B cell (primary cell): Measurements from ENCODE around the gene WDR76. TPM values are rescaled to one million over a fixed set of nuclear protein-coding genes. Genes with fewer than 3 reads are reported as not detected.

Source experiments
- ATAC-seq: fragments of 200-7000 bp; cut with Tn5 transposase; one replicate; pipeline ENCODE4 v1.10.0; 2021; ENCODE audit warnings: low read depth, mild to moderate bottlenecking, moderate number of reproducible peaks, moderate library complexity
- CTCF ChIA-PET: fragments of 350-600 bp; sonication (Branson Sonifier 250); formaldehyde crosslinking; loops from one replicate; lab custom pipeline; 2021; ENCODE audit warnings: antibody characterized with exemption, inconsistent platforms; lab: Charles Lee
- POLR2A ChIA-PET: fragments of 350-600 bp; sonication (Branson Sonifier 250); formaldehyde crosslinking; loops from one replicate; lab custom pipeline; 2021; ENCODE audit warnings: antibody characterized with exemption; lab: Charles Lee
- DNase-seq: peaks from one replicate; pipeline ENCODE4 v3.0.0; 2013
- H2AFZ ChIP-seq: 2 replicates; pipeline ENCODE4 v1.6.1; 2012; ENCODE audit warnings: mild to moderate bottlenecking, low read depth, low read length; ENCODE audit not compliant: insufficient read depth, poor library complexity, severe bottlenecking
- H3K27ac ChIP-seq, 2 donors: 1 replicate in 1 of 2; 2 replicates in 1 of 2; pipeline ENCODE4 v1.5.1; 2012 to 2013; ENCODE audit warnings: low read length in 2 of 2, mild to moderate bottlenecking in 2 of 2, moderate library complexity in 1 of 2
- H3K27me3 ChIP-seq, 4 experiments: fragments of 200-600 bp in 1 of 4; sonication (generic) in 1 of 4; replicated peaks in 1 of 4; 1 replicate in 2 of 4; 2 replicates in 2 of 4; pipeline versions ENCODE4 v1.6.1 to v1.7.0; 2013 to 2016; ENCODE audit warnings: low read length in 3 of 4, mild to moderate bottlenecking in 2 of 4, mixed read lengths in 1 of 4, moderate library complexity in 1 of 4; ENCODE audit not compliant: insufficient read depth in 4 of 4, control insufficient read depth in 3 of 4; ENCODE audit errors: control extremely low read depth in 1 of 4
- H3K36me3 ChIP-seq, 2 experiments: replicated peaks in 1 of 2; 1 replicate in 1 of 2; 2 replicates in 1 of 2; pipeline versions ENCODE4 v1.6.1 to v1.7.1; 2013; ENCODE audit warnings: low read length in 1 of 2; ENCODE audit not compliant: insufficient read depth in 2 of 2, control insufficient read depth in 1 of 2; ENCODE audit errors: control extremely low read depth in 1 of 2, extremely low read depth in 1 of 2
- H3K4me1 ChIP-seq, 2 donors: fragments of 200-600 bp in 1 of 2; sonication (generic) in 1 of 2; 1 replicate in 1 of 2; 2 replicates in 1 of 2; pipeline versions ENCODE4 v1.5.1 to v1.6.1; 2013 to 2017; ENCODE audit warnings: low read length in 2 of 2; ENCODE audit not compliant: control insufficient read depth in 2 of 2, insufficient read depth in 2 of 2
- H3K4me2 ChIP-seq: replicated peaks from 2 replicates; pipeline ENCODE3; 2012; ENCODE audit warnings: mild to moderate bottlenecking, low read depth, low read length; ENCODE audit not compliant: poor library complexity, severe bottlenecking
- H3K4me3 ChIP-seq, 5 experiments: fragments of 200-600 bp in 1 of 5; sonication (generic) in 1 of 5; 1 replicate in 3 of 5; 2 replicates in 2 of 5; pipeline versions ENCODE4 v1.5.1 to v1.7.0; 2011 to 2016; ENCODE audit warnings: low read length in 4 of 5, mild to moderate bottlenecking in 4 of 5, low read depth in 2 of 5, control low read depth in 1 of 5, moderate library complexity in 1 of 5; ENCODE audit not compliant: insufficient read depth in 1 of 5; ENCODE audit errors: control extremely low read depth in 1 of 5, extremely low read depth in 1 of 5
- H3K79me2 ChIP-seq: fragments of 200-600 bp; sonication (generic); one replicate; pipeline ENCODE4 v1.6.0; 2016; ENCODE audit warnings: low read length; ENCODE audit not compliant: control insufficient read depth, insufficient read depth
- H3K9ac ChIP-seq: fragments of 200-600 bp; sonication (generic); 2 replicates; pipeline ENCODE4 v1.6.1; 2017; ENCODE audit warnings: mild to moderate bottlenecking, low read length, moderate library complexity
- H3K9me3 ChIP-seq, 3 donors: one replicate each; pipeline versions ENCODE4 v1.6.1 to v1.7.1; 2013; ENCODE audit warnings: low read length in 2 of 3; ENCODE audit not compliant: control insufficient read depth in 2 of 3, insufficient read depth in 1 of 3; ENCODE audit errors: control extremely low read depth in 1 of 3
- H4K20me1 ChIP-seq: 2 replicates; pipeline ENCODE4 v1.6.0; 2012; ENCODE audit warnings: mild to moderate bottlenecking, low read length; ENCODE audit not compliant: insufficient read depth, control insufficient read depth, poor library complexity, severe bottlenecking
- H3K27ac Mint-ChIP-seq: one replicate; pipeline ENCODE4 v1.8.0; 2021; ENCODE audit warnings: mixed read lengths
- H3K27me3 Mint-ChIP-seq: one replicate; pipeline ENCODE4 v1.8.0; 2021; ENCODE audit warnings: mixed read lengths
- H3K4me1 Mint-ChIP-seq: one replicate; pipeline ENCODE4 v1.8.0; 2021; ENCODE audit warnings: mixed read lengths
- H3K4me3 Mint-ChIP-seq: one replicate; pipeline ENCODE4 v1.8.0; 2021; ENCODE audit warnings: mixed read lengths
- H3K9me3 Mint-ChIP-seq: one replicate; pipeline ENCODE4 v1.8.0; 2022; ENCODE audit warnings: mixed read lengths; ENCODE audit not compliant: insufficient read depth
- CTCF ChIP-seq: fragments of 200-600 bp; IDR thresholded peaks from one replicate; pipeline ENCODE4 v1.8.0; 2022; ENCODE audit warnings: antibody characterized with exemption, mild to moderate bottlenecking
- EZH2 ChIP-seq: IDR thresholded peaks from 2 replicates; pipeline ENCODE4 v1.6.1; 2012; ENCODE audit warnings: borderline replicate concordance, low read depth, mild to moderate bottlenecking, moderate library complexity, low read length; ENCODE audit not compliant: insufficient read depth, poor library complexity, severe bottlenecking
- WGBS: methylation state at CpG from one replicate; pipeline ENCODE4 v1.1.5; 2013; ENCODE audit warnings: missing lambda C conversion rate; ENCODE audit not compliant: insufficient coverage; 5-methylcytosine and 5-hydroxymethylcytosine counted together
- intact Hi-C: fragments of 100-400 bp; cut with micrococcal nuclease; formaldehyde crosslinking; loops from one replicate; pipeline ENCODE4 v1.10.0; 2022
- polyA plus RNA-seq: library from polyadenylated mRNA; depleted of rRNA; stranded (reverse); fragments of >200 nt; gene quantifications from 2 replicates; pipeline ENCODE4 v1.2.3, GENCODE V29; 2012
- total RNA-seq, 2 donors: library from RNA; stranded (reverse); fragments of 120-200 nt in 1 of 2; gene quantifications; 1 replicate in 1 of 2; 2 replicates in 1 of 2; pipeline versions ENCODE4 v1.2.3 to v1.2.4, GENCODE V29; 2013 to 2022

Gene WDR76
- total and polyA plus RNA-seq, 2 donors (not counting 1 experiment from before 2014, with no cell fraction given) = 1.9 to 12.7 TPM

- H3K4me2 ChIP-seq = peak overlapping the region; percentile 43
- Mint-ChIP-seq H3K4me3 (peak overlapping the region; percentile 77), H3K27ac (peak overlapping the region; percentile 87), H3K4me1 (peaks cover 49% of the 10 kb centered on the region), H3K9me3 (no peaks in the 10 kb centered on the region), H3K27me3 (no peaks in the 10 kb centered on the region)
- ATAC-seq (peak; percentile 17), DNase-seq (peak; percentile 79)
- no peaks in the 10 kb centered on the region for H3K27me3 ChIP-seq
- H3K27ac ChIP-seq = peak overlapping the region; percentile 71 to 75
- TF ChIP-seq EZH2 (no peak), CTCF (no peak)
- 20% methylated on average over 1 of the region's 3 CpGs for WGBS
- peaks cover 37 to 64% of the 10 kb centered on the region in 2 donors for H3K4me1 ChIP-seq
- POLR2A ChIA-PET = interaction anchor here (0.7 to 5.3 kb wide), 4 partner anchors 11 to 40 kb away, joined by 3 to 72 read pairs (median 3); partner anchors contain the start of genes ELL3 and HYPK
- CTCF ChIA-PET = interaction anchor here (1.1 to 8.7 kb wide), 5 partner anchors 8 to 35 kb away, joined by 4 to 150 read pairs (median 5); partner anchors contain the start of genes ELL3, MFAP1 and SERINC4
- peaks cover 0 to 14% of the 10 kb centered on the region in 2 experiments for H3K36me3 ChIP-seq
- peaks cover 15% of the 10 kb centered on the region for H4K20me1 ChIP-seq
- H2AFZ ChIP-seq = no peak overlapping the region
- H3K4me3 ChIP-seq = peak overlapping the region in 1 of 5 experiments; percentile 9
- peaks cover 37% of the 10 kb centered on the region for H3K79me2 ChIP-seq
- H3K9ac ChIP-seq = no peak overlapping the region
- intact Hi-C loops = no loop called here
- H3K9me3 ChIP-seq = peaks cover 0 to 6% (median 0%) of the 10 kb centered on the region in 3 donors
Observed at GRCh38 chr15:43789409-43789808, 37.4 kb upstream of the WDR76 start.
